ENCODE results near the gene PRKN.

The PRKN gene

DNA sequence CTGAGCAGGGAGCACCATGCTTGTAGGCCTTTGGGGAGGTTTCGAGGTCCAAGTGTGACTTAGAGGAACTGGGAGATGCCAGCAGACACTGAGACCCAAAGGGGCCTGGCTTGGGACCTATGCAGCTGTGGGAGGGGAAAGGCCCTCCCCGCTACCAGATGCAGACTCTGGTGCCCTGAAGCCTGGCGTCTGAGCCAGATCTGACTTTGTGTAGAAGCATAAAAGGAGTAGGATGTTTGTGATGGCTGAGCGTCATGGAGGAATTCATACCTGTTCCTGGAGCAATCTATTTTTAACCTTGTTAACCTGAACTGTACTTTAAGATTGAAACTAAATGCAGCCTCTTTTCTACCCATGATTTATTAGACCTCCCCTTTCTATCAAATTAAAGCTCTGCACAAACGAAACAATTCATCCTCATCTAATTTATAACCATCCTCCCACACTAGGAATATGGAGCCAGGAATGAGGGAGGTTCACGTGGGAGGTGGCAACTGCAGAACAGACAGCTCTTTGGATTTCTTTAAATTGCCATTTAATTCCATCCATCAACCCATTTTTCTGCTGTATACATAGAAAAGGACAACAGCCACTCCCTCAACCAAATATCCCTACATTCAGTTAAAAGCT lies 1281.2 kb downstream of the PRKN start:
- DNase-seq = no peak

DNA sequence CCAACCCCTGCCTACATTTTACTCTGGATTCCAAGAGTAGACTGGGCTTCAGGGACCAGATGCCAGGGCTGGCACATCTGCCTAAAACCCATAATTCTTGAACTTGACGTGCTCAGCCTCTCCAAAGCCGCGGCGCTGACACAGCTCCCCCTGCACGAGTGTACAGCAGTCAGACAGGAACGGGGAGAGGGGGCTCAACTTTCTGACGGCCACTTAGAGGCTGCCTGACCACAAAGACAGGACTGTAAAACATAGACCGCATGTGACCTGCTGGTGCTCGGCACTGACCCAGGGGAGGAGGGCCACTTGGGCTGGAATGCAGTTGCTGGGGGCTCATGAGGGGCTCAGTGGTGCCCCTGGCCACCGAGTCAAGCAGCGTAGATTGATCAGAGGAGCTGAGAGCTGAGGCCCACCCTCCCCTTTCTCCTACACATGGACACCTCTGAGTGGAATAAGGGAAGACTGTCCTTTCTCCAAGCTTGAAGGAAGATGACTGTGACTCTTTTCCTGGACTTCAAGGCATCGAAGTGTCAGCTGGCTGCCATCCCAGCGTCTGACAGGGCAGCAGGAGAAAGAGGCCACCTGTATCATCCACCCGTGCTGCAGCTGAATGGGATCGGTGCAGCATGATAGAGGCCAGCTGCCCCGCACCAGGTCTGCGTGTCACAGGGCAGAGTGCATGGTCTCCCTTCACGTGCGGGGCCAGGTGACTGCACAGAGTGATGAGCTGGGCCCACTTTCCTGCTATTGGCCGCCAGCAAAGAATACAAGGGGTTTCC lies 1282.4 kb downstream of the PRKN start:
- no peak for DNase-seq

DNA sequence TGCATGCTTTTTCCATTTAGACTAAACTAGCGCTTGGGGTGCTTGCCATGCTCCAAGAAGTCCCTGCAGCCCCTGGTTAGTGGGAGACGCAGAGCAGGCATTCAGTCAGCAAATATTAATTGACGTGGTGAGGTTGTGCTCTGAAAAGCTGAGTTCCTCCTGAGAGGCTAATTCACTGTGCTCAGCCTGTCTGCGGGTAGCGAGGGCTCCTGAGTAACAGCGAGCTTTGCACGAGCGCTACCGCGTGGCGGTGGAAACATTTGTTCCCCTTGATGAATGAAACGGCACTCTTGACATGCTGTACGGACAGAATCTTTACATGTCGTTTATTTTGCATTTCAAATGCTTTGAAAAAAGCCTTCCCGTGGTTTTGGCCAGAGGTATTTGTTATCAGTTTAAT lies 1283.1 kb downstream of the PRKN start:
- peak; percentile 78 to 89 for DNase-seq

DNA sequence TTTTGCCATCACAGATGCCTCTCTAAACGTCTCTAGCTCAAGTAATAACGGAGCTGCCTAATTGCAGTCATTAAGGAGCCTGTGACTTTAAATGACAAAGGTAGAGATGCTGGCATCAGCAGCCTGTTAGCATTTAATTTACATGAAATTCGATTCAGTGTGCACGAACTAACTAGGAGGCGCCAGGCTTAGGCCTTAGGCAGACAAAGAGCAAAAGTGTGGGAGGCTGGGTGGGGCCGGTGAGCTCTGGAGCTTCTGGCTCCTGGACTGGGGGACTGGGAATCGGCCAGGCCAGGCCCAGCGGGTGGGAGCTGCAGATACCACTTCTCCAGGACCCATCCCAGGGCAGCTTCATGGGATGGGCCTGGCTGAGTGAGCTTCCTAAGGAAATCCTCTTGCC lies 1283.7 kb downstream of the PRKN start:
- DNase-seq = peak; percentile 84 to 91

DNA sequence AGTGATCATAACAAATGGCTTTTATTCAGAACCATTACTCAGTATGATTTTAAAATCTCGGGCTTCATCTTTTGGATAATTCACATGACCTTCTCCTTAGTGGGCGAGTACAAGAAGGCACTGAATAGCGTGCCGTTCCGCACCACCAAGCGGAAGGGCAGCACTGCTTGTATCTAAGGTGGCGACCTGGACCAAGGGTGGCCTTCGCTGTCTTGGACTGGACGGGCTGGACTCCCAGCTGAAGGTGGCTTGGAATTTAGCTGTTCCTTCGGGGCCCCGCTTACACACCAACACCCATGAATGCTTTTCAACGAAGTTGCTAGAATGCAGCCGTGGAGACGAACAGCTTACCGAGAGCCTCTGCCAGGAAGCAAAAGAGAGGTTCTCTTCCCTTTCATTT lies 1285.1 kb downstream of the PRKN start:
- DNase-seq = no peak

DNA sequence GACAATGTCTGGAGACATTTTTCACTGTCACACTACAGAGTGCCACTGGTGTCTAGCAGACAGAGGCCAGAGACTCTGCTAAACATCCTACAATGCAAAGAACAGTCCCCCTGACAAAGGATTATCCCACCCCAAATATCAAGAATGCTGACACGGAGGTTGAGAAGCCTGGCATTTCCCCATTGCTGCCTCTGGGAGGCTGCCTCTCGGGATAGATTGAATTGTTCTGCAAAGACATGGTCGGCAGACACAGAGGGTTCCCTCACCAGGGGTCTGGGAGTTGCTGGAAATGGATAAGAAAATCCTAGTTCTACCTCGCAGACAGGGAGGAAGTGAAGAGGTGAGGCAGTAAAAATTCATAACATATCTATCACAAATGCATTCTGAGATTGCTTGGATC lies 1287.3 kb downstream of the PRKN start:
- DNase-seq = no peak

DNA sequence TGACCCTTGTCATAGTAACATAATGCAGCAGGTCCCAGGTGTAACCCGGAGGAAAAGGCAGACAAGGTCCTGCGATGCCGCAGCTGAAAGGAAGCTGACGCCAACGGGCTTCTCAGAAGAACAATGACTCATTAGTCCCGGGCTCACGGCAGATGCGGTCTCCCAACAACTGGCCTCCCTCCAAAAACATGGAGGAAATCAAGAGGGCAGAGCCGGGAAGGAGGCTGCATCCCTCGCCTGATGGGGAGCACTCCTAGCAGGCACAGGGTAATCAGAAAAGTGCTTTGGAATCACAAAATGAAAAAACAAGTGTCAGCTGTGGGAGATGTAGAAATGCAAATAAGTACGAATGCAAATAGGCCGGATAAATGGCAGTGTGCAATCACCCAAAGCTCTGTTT lies 1288.5 kb downstream of the PRKN start:
- DNase-seq = peak; percentile 89 to 95

DNA sequence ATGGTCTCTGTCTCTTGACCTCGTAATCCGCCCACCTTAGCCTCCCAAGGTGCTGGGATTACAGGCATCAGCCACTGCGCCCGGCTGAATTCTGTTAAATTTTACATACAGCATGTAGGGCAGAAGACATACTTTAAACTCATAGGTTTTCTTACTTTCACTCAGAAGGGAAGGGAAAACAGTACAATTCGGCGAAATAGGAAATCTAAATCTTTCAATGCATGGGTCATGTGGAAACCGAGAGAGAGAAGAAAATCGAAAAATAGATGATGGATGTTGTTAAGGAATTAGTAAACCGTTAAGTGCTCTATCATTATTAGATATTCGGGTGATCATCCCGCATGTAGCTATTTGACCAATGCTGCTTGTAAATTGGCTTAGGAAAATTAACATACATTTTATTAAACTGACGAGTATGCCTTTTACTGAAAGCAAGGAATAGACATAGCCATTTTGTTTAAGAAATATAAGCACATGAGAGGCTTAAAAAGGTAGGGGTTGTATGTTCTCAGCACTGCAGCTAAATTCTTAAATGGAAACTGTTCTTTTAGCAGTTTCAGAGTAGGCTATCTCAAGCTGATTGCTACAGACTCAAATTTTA lies 1289.0 kb downstream of the PRKN start:
- no peak for DNase-seq

DNA sequence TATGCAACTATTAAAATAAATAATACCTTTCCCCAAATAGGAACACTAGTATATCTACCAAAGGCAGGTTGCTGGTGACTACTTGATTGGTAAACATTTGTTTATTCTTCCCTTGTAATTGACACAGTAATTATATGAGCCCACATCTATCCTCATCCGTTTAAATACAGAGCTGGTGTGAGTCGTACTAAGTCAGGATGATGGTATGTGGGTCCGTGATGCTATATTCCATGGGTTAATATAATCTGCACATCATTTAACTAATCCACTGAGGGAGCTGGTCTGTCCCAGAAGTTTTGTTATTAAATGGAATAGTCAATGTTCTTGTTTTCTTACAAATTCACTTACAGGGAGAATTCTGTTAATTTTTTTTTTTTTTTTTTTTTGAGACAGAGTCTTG lies 1289.7 kb downstream of the PRKN start:
- DNase-seq = no peak

DNA sequence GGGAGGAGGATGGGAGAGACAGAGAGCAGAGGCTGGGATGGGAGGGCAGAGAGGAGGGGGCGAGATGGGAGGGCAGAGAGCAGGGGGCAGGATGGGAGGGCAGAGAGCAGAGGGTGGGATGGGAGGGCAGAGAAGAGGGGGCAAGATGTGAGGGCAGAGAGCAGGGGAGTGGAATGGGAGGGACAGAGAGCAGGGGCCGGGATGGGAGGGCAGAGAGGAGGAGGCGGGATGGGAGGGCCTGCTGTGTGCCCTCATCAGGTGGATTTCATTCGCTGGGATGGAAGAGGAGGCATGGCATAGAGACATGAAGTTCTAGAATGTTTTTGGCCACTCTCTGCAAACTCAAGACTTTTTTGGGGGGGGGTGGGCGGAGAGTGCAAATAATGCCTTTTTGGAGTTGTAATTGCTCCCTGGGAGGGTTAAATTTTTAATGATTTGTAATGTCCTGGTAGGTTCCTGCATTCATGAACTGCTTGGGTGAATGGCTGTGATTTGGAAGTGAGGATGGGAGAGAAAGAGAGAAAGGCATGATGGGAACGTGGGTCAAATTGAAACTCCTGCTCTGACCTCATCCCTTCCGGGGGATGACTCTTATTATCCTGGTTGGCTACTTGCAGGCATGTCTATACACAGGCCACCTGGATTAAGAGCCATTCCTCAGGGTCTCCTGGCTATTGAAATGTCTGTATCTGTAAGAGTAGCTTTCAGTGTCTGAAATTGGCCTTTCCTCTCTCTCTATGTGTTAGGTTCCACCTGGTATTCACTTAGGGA lies 1291.3 kb downstream of the PRKN start:
- DNase-seq = no peak

DNA sequence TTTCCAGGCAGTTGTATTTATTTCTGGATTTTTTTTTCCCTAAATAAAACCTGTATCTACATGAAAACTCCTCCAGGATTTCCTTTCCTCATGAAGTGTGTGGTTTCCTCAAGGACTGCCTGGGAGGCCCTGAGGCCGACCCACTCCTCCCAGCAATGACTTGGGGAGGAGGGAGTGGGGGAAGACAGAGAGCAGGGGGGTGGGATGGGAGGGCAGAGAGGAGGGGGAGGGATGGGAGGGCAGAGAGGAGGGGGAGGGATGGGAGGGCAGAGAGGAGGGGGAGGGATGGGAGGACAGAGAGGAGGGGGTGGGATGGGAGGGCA lies 1291.9 kb downstream of the PRKN start:
- DNase-seq = no peak

DNA sequence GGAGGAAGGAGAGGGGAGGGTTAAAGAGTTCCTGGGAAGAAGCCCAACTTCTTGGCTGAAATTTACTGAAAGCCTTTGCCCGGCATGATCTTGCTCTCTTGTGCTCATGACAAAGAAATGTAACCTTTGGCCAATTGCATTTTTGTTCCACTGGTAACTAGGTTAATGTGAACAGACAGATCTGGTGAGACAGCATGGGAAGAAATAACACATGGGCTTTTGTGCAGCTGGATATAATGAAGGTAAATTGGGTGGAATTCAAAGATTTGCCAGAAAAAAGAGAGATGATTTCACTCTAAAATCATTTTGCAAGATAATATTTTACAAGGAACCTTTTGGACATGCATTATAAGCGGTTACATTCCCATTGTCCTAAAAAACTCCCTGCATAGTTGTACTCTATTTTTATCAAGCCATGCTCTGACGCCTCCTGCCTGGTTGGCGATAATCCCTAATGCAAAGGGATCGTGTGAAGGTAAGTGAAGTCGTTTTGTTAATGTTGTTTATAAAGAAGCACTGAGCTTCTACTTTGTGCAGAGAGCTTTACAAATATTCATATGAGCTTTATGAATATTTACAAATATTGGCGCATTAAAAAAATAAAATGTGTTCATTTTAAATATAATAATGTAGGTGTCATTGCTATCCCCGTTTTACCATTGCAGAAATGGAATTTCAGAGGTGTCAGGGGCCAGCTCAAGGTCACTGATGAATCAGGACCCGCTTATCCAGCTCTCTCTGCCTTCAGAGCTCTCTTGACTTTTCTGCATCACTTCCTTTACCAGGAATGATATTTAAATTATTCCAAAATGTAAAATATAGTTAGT lies 1292.4 kb downstream of the PRKN start:
- peak in 1 of 2 experiments; percentile 11 for DNase-seq

DNA sequence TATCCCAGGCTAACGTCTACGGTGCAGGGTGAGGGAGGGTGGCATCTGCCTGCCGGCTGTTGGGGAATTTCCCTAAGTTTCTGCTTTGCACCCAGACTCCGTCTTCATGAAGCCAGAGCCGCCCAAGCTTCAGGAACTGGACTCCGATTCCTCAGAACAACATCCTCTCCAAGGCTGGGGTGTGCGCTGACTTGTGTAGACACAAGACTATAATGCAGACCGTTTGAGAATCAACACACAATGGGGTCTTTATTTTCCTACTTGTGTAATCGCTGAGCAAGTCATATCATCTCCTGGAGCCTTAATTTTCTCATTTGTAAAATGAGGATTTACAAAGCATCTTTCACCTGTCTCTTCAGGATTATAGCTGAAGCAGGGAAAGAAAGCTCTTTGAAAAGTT lies 1293.2 kb downstream of the PRKN start:
- no peak for DNase-seq

DNA sequence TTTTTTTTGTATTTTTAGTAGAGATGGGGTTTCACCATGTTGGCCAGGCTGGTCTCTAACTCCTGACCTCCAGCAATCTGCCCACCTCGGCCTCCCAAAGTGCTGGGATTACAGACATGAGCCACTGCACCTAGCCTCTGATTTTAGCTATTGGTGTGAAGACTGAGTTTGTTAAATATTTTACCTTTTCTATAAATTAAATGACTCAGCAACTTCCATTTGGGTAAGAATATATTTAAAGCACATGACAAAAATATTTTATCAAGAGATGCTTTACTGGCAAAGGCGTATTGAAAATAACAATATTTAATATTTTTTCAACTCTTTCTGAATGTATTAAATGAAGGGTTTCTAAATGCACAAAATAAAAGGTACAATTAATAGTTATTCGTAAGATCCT lies 1295.0 kb downstream of the PRKN start:
- DNase-seq = no peak

DNA sequence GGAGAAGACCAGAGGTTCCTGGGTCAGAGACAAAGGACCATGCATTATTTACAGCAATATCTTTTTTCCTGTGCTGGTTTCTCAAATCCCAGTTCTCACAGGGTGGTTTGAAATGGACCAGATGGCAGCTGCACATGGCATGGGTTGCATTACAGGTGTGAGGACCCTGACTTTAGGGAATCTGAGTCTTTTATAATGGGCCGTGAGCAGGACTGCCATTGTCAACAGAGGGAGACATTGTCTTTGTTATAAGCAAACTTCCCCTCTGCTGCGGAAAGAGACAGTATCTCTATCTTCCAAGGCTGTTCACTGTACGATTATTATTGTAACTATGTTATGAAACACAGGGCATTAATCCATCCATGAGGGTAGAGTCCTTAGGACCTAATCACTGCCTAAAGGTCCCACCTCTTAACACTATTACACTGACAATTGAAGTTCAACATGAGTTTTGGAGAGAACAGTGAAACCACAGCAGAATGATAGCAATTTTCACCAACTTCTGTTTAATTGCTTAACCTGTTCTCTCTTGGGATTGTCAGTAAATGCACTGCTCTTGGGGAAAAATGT lies 1297.6 kb downstream of the PRKN start:
- DNase-seq = peak; percentile 1 to 32

DNA sequence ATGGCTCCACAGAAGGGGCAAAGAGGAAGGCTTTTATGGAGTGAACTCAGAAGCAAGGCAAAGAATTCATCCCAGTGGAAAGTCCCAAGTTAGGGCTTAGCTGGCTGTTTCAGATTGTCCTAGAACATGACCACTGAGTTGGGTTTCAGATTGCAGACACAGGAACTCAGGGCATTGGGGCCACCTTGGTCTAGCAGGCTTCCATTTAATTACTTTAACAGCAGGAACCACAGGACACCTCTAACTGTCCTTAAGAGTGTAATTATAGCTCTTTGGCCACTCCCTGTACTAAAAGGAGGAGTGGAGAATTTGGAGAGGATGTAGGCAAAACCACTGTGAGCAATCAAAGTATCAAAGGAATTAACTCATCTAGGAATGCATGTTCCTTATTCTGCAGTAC lies 1303.1 kb downstream of the PRKN start:
- DNase-seq = no peak

DNA sequence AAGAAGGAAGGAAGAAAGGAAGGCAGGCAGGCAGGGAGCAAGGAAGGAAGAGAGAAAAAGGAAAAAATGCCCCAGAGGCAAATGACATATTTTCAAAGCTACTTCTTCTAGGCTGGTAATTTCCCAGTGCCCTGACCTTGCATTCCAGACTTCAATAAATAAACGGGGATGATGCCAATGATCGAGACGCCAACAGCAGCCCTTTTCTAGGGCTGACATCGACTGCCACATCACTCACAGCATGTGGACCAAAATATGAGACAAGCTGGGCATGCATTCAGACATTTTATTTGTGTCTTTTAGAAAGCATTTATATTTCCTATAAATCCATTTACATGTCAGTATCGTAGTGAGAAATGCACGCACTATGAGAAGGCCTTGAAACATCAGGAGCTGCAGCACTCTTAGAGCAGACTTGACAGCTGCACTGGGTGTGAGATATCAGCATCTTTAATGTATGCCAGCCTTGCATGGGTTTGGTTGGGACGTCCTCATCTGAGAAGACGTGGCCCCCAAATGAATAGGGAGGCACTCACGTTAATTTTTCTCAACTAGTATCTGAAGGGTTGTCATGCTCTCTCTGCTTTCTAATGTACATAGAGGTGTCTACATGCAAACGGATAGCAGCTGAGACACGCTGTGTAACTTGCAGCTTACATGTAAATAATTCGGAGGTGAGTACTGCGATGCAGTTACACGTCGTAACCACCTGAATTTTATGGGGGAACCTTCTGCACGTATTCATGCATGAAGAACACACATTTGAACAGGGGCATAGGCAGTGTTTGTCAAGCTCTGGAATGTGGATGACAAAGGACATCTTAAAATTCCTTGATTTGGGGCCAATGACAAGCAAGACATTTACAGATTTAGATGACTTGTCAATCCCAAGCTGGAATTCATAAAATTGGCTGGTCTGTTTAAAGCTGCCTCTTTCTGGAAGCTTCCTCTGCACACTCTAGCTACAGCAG lies 1304.6 kb downstream of the PRKN start:
- peak; percentile 1 to 61 for DNase-seq

DNA sequence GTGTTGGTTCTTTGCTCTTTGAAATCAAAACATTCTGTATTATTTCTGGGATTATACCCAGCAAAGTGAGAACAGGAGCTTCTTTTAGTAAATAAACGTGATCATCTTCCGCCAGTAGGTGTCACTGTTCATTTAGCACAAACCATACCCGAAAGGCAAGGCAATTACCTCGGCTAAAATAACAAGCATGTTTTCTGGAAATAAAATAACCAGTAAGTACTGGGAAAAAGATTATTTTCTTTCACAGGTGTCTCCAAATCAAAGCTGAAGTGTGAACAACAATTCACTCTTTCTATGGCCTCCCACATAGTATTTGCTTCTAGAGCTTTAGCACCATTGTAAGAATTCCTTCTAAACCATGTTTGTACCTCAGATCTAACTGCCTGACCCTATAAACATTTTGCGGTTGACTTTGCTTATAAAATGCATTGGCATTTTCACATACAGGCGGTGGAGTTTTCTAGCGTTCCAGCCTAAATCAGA lies 1309.1 kb downstream of the PRKN start:
- DNase-seq = peak; percentile 40 to 86

DNA sequence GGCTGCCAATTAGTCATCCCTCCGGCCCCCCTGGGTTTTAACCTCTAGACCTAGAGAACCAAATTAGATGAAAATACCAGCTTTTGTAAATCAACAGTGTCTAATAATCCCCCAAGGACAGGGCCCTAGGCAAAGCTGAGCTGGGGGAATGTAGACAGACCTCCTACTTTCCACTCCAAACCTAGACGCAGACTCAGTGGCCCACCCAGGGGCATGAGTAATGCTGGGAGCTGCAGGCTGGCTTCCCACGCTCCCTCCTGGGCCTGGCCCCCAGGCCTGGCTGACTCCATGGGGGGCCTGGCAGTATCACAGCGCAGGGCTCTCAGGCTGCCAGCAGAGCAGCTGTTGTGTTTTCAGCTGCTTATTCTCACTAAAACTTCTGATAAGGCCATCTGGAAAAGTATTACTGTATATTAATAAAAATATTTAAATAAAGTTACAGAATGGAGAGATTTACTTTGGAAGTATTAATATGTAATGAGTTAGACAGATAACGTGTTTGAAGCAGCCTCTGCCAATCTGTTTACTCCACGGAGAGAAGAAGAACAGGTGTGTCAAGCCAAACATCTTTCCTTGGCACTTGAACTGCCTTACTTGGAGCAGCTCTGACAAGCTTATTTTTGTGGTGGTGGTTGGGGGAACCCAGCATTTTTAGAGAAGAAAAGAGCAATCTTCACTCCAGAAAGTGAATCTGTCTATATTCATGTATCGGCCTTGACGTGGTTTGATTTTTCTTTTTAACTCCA lies 1309.7 kb downstream of the PRKN start:
- DNase-seq = no peak

DNA sequence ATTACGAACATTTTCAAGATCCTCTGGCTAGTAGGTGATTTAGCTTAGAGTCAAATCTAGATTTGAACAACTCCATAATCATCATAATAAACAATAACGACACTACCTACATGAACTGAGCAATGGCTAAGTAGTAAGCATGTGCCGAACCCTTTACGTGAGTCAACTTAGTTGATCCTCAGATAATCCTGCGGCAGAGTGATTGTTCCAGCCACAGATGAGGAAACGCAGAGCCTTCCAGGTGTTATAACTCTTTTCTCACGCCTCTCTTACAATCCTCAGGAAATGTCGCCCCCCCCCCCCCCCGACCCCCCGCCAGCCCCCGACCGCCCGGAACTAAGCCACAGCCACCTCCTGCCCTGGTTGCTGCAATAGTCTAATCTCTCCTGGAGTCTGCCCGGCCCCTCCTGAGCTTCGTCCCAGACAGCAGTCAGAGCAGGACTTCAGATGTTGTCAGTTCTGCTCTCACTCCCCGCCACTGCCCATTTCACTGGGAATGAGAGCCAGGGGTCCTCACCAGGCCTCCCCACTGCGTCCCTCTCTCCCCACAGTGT lies 1312.2 kb downstream of the PRKN start:
- no peak for DNase-seq

All from NCI-H526 (cell line).